GM10847 (cell line): Measurements from ENCODE around the gene MAGI2.

ENCODE experiments used
- POLR2A ChIP-seq: IDR thresholded peaks from 2 replicates; pipeline ENCODE4 v1.6.1; 2011; ENCODE audit not compliant: insufficient read length; ENCODE audit errors: extremely low read depth

Gene MAGI2

GRCh38 chr7:78212476-78213060 lies 1240.9 kb downstream of the MAGI2 start:
- TF ChIP-seq POLR2A: no peak

- TF ChIP-seq POLR2A: no peak
These were observed 1246.2 kb downstream of the MAGI2 start for GRCh38 chr7:78207269-78207668.

GRCh38 chr7:78206769-78207168 lies 1246.7 kb downstream of the MAGI2 start:
- TF ChIP-seq POLR2A: no peak

- no peak for TF ChIP-seq POLR2A
These were observed 1250.3 kb downstream of the MAGI2 start for GRCh38 chr7:78203042-78203720.

- TF ChIP-seq POLR2A: no peak
These were observed 1254.7 kb downstream of the MAGI2 start for GRCh38 chr7:78198756-78199155.

GRCh38 chr7:78197447-78197846 lies 1256.0 kb downstream of the MAGI2 start:
- TF ChIP-seq POLR2A: no peak

- no peak for TF ChIP-seq POLR2A
These were observed 1258.2 kb downstream of the MAGI2 start for GRCh38 chr7:78195281-78195680.

GRCh38 chr7:78194611-78195010 lies 1258.9 kb downstream of the MAGI2 start:
- no peak for TF ChIP-seq POLR2A

GRCh38 chr7:78191475-78192079 lies 1261.9 kb downstream of the MAGI2 start:
- TF ChIP-seq POLR2A: no peak

- no peak for TF ChIP-seq POLR2A
These were observed 1263.7 kb downstream of the MAGI2 start for GRCh38 chr7:78189762-78190161.

GRCh38 chr7:78185149-78185745 lies 1268.2 kb downstream of the MAGI2 start:
- TF ChIP-seq POLR2A: no peak

GRCh38 chr7:78184299-78184698 lies 1269.2 kb downstream of the MAGI2 start:
- no peak for TF ChIP-seq POLR2A

GRCh38 chr7:78179827-78180477 lies 1273.5 kb downstream of the MAGI2 start:
- no peak for TF ChIP-seq POLR2A

GRCh38 chr7:78179211-78179610 lies 1274.3 kb downstream of the MAGI2 start:
- no peak for TF ChIP-seq POLR2A

- no peak for TF ChIP-seq POLR2A
These were observed 1275.1 kb downstream of the MAGI2 start for GRCh38 chr7:78178319-78178718.

- no peak for TF ChIP-seq POLR2A
These were observed 1277.3 kb downstream of the MAGI2 start for GRCh38 chr7:78176171-78176570.
